HepG2 (cell line): ENCODE results near the gene FOSL2. TPM values are rescaled to one million over a fixed set of nuclear protein-coding genes. Genes with fewer than 3 reads are reported as not detected.

Experiments used
- ATAC-seq: fragments of 200-7000 bp; cut with Tn5 transposase; 3 replicates; pipeline ENCODE4 v1.9.1; 2020; ENCODE audit warnings: mild to moderate bottlenecking, moderate library complexity
- BruUV-seq: library from RNA; stranded (reverse); fragments of 400-500 nt; replicated peaks from 2 replicates; lab custom pipeline; 2021; lab: Mats Ljungman, UMichigan
- CTCF ChIA-PET: fragments of 300-600 bp; formaldehyde crosslinking; extraction: SDS; loops from one replicate; lab custom pipeline; 2021; ENCODE audit warnings: low total read pairs, inconsistent platforms, low intra/inter-chr PET ratio; lab: Yijun Ruan, JAX
- POLR2A ChIA-PET: fragments of 350-600 bp; sonication (Branson Sonifier 250); formaldehyde crosslinking; loops from one replicate; lab custom pipeline; 2020; ENCODE audit warnings: antibody characterized with exemption, inconsistent platforms; lab: Yijun Ruan, JAX
- DNase-seq: peaks from one replicate; pipeline ENCODE4 v3.0.0-alpha.2; 2015; ENCODE audit warnings: low spot score
- FAIRE-seq: peaks from 3 replicates; lab custom pipeline; 2011; peaks lifted over from hg19 to GRCh38; lab: Jason Lieb, UNC
- H2AFZ ChIP-seq: one replicate; pipeline ENCODE4 v1.6.1; 2011; ENCODE audit warnings: low read length, inconsistent platforms
- H3K27ac ChIP-seq: fragments of 300-600 bp; 3 replicates; pipeline ENCODE4 v1.8.0; 2011; ENCODE audit warnings: mixed run types, mild to moderate bottlenecking, mixed read lengths, low read length, inconsistent platforms; ENCODE audit not compliant: insufficient read depth; ENCODE audit errors: extremely low read length
- H3K27me3 ChIP-seq, 2 experiments: fragments of 200-600 bp in 1 of 2; 2 replicates in 1 of 2; 3 replicates in 1 of 2; pipeline versions ENCODE4 v1.6.0 to v1.8.0; 2011; ENCODE audit warnings: low read length in 2 of 2, mild to moderate bottlenecking in 2 of 2, moderate library complexity in 2 of 2, inconsistent platforms in 1 of 2; ENCODE audit not compliant: insufficient read depth in 2 of 2, control insufficient read depth in 1 of 2
- H3K36me3 ChIP-seq, 2 experiments: fragments of 200-600 bp in 1 of 2; replicated peaks in 1 of 2; 2 replicates in 1 of 2; 3 replicates in 1 of 2; pipeline versions ENCODE4 v1.5.1 to v1.8.0; 2011; ENCODE audit warnings: low read length in 2 of 2, inconsistent platforms in 1 of 2; ENCODE audit not compliant: insufficient read depth in 2 of 2, control insufficient read depth in 1 of 2
- H3K4me1 ChIP-seq: 2 replicates; pipeline ENCODE4 v1.5.1; 2012; ENCODE audit warnings: low read length, inconsistent platforms; ENCODE audit not compliant: insufficient read depth
- H3K4me2 ChIP-seq: 2 replicates; pipeline ENCODE4 v1.6.0; 2011; ENCODE audit warnings: low read depth, low read length, inconsistent platforms
- H3K4me3 ChIP-seq, 3 experiments: fragments of 200-600 bp in 1 of 3; sonication (generic), shearing (Covaris generic) in 1 of 3; replicated peaks in 1 of 3; 2 replicates each; pipeline ENCODE4 v1.5.1; 2011 to 2016; ENCODE audit warnings: low read length in 3 of 3, inconsistent platforms in 2 of 3, low read depth in 2 of 3, mild to moderate bottlenecking in 2 of 3, control low read depth in 1 of 3, mixed read lengths in 1 of 3; ENCODE audit not compliant: insufficient read depth in 1 of 3
- H3K79me2 ChIP-seq: one replicate; pipeline ENCODE4 v1.6.1; 2011; ENCODE audit warnings: low read length, inconsistent platforms; ENCODE audit not compliant: insufficient read depth
- H3K9ac ChIP-seq: 2 replicates; pipeline ENCODE4 v1.6.0; 2011; ENCODE audit warnings: mild to moderate bottlenecking, low read depth, low read length, inconsistent platforms; ENCODE audit not compliant: insufficient read depth
- H3K9me3 ChIP-seq: 2 replicates; pipeline ENCODE4 v1.5.1; 2012; ENCODE audit warnings: mild to moderate bottlenecking, low read length
- H4K20me1 ChIP-seq: 2 replicates; pipeline ENCODE4 v1.6.0; 2011; ENCODE audit warnings: inconsistent platforms, mild to moderate bottlenecking, low read length, moderate library complexity; ENCODE audit not compliant: insufficient read depth
- KLF9 ChIP-seq: IDR thresholded peaks from 2 replicates; pipeline ENCODE4 v1.6.1; 2016; ENCODE audit warnings: low read depth
- KMT2A ChIP-seq: sonication (generic); formaldehyde crosslinking; IDR thresholded peaks from 2 replicates; pipeline ENCODE4 v1.4.0; 2020; ENCODE audit warnings: missing genetic modification reagents
- MATR3 ChIP-seq: sonication (generic); formaldehyde crosslinking; IDR thresholded peaks from 2 replicates; pipeline ENCODE4 v1.4.0; 2020; ENCODE audit warnings: missing genetic modification reagents
- MIER3 ChIP-seq: IDR thresholded peaks from 2 replicates; pipeline ENCODE4 v1.6.1; 2016; ENCODE audit warnings: missing compliant biosample characterization, borderline replicate concordance
- SMC3 ChIP-seq: IDR thresholded peaks from 2 replicates; pipeline ENCODE4 v1.6.1; 2011; ENCODE audit warnings: low read length, improper control_type of control experiment
- ZBTB8A ChIP-seq: sonication (generic); formaldehyde crosslinking; IDR thresholded peaks from 2 replicates; pipeline ENCODE4 v1.4.0; 2020; ENCODE audit warnings: mild to moderate bottlenecking, low read depth, missing genetic modification reagents, borderline replicate concordance
- ZNF136 ChIP-seq: sonication (generic); formaldehyde crosslinking; IDR thresholded peaks from 2 replicates; pipeline ENCODE4 v1.8.1; 2022; ENCODE audit warnings: low read depth, mild to moderate bottlenecking, moderate library complexity, missing genetic modification reagents
- ZNF510 ChIP-seq: sonication (generic); formaldehyde crosslinking; IDR thresholded peaks from 2 replicates; pipeline ENCODE4 v1.4.0; 2020; ENCODE audit warnings: low read depth, mild to moderate bottlenecking, missing genetic modification reagents
- ZNF776 ChIP-seq: sonication (generic); formaldehyde crosslinking; IDR thresholded peaks from 2 replicates; pipeline ENCODE4 v1.4.0; 2020; ENCODE audit warnings: mild to moderate bottlenecking, missing genetic modification reagents
- WGBS: methylation state at CpG from one replicate; pipeline ENCODE4 v1.1.6; 2017; ENCODE audit warnings: low lambda C conversion rate; 5-methylcytosine and 5-hydroxymethylcytosine counted together
- in situ Hi-C: cut with HindIII; loops from 2 replicates; pipeline ENCODE4 v1.10.0; 2017; ENCODE audit warnings: low pct_unique_long_range_greater_than_20kb; ENCODE audit not compliant: extremely low pct_ligation_motif_present
- intact Hi-C: fragments of 100-400 bp; cut with micrococcal nuclease; formaldehyde crosslinking; loops from one replicate; pipeline ENCODE4 v1.10.0; 2022; ENCODE audit not compliant: unreplicated experiment
- polyA plus RNA-seq, 8 experiments: library from polyadenylated mRNA; depleted of rRNA in 3 of 8; stranded (reverse) in 7 of 8; unstranded in 1 of 8; fragments of >200 nt; fragmentation: Illumina TruSeq in 4 of 8; extraction: Trizol in 4 of 8; gene quantifications; 2 replicates each; pipeline versions ENCODE4 v1.2.1 to v1.2.3, GENCODE V29; 2011 to 2016; ENCODE audit warnings: low read depth in 4 of 8, missing spikeins in 1 of 8, mixed read lengths in 1 of 8; ENCODE audit not compliant: insufficient read depth in 1 of 8
- total RNA-seq, 5 experiments: library from RNA; depleted of rRNA; stranded (reverse); fragments of >200 nt; fragmentation: Illumina TruSeq; extraction: Trizol; gene quantifications; 2 replicates each; pipeline ENCODE4 v1.2.3, GENCODE V29; 2016; ENCODE audit warnings: low read depth in 1 of 5
- TF ChIP-seq, protein P1 (sequence below): sonication (generic); formaldehyde crosslinking; IDR thresholded peaks from 2 replicates; pipeline ENCODE4 v1.8.0; 2022; ENCODE audit warnings: missing genetic modification reagents, mild to moderate bottlenecking, inconsistent platforms, borderline replicate concordance
- TF ChIP-seq, protein P2 (sequence below): sonication (generic); formaldehyde crosslinking; IDR thresholded peaks from 2 replicates; pipeline ENCODE4 v1.5.1; 2020; ENCODE audit warnings: missing genetic modification reagents, mild to moderate bottlenecking, borderline replicate concordance
- TF ChIP-seq, protein P3 (sequence below): sonication (generic); formaldehyde crosslinking; IDR thresholded peaks from 2 replicates; pipeline ENCODE4 v1.4.0; 2020; ENCODE audit warnings: missing genetic modification reagents
- TF ChIP-seq, protein P4 (sequence below): sonication (generic); formaldehyde crosslinking; IDR thresholded peaks from 2 replicates; pipeline ENCODE4 v1.5.1; 2020; ENCODE audit warnings: missing genetic modification reagents, mild to moderate bottlenecking, borderline replicate concordance

The FOSL2 gene
- total and polyA plus RNA-seq, 2 of the 13 experiments (the other 11 are each of a cell fraction or from before 2014, with no cell fraction given): 3.4 to 18.1 TPM

DNA sequence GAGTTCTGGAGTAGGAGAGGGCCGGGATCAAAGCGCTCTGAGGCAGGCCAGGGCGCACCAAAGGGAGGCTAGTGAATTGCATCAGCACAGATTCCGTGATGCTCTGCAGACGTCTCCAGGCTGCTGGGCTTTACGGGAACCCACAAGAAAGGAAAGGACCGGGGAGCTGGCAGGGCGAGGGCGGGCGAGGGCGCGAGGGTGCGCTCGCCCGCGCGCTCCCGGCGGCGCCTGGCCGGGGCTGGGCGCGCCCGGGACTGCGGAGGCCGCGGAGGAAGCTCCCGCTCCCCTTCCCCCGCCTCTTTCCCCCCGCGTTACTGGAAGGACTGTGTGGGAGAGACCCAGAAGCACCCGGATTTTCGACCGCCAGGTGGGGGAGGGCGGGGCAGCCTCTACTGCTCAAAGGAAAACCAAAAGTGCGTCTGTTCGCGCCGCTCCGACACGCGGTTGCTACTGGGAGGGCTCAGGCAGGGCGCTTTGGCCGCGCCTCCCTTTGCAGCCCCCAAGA is 2.4 kb upstream of the FOSL2 start (continued):
- TF ChIP-seq SMC3: no peak

DNA sequence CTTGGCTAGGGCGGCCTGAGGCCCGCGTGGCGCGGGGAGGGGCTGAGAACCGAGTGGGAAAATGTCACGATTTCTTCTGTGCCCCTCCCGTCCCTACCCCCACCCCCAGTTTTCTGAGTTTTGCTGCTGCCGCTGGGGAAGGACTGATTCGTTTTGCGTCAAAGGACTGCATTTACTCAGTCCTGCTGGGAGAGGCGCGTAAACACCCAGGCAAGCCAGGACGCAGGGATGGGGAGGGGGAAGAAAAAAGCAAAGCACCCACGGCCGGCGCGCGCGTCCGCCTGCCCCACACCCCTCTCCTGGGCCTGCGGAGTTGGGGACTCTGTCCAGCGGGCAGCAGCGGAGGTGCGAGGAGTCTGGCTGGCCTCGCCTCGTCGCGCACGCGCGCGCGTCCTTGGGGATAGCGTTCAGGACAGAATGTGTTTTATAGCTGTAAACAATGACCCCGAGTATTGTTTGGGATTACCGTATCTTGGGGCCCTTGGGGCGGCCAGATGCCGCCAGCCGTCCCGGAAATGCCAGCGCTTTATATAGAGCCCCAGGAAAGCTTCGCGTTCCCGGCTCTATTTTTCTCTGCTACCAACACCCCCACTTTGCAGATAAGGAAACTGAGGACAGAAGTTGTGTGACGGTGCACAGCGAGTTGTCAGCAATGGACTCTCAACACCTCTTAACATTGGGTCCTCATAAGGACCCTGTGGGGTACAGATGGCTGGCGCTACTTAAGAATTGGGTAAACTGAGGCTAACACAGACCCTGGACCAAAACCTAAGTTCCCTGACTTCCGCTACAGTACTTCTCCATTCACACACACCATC is 1.7 kb upstream of the FOSL2 start:
- CTCF ChIA-PET: no interaction called here
- WGBS: 2% methylated on average over 45 of the region's 49 CpGs
- no peaks in the 10 kb centered on the region for H3K36me3 ChIP-seq
- peak overlapping the region; percentile 26 for H3K27ac ChIP-seq
- peak overlapping the region; percentile 80 to 93 (median 91) for H3K4me3 ChIP-seq
- BruUV-seq: no TSS peak
- peak overlapping the region; percentile 32 for H2AFZ ChIP-seq
- intact Hi-C loops (loop anchor here (1.0 to 10.0 kb wide), 3 partner anchors 34 to 666 kb away; no protein-coding TSS in a partner anchor), in situ Hi-C loops (loop anchor here (10.0 kb wide), 2 partner anchors 636 to 686 kb away; no protein-coding TSS in a partner anchor)
- H3K9me3 ChIP-seq: no peaks in the 10 kb centered on the region
- peaks cover 30% of the 10 kb centered on the region for H3K4me1 ChIP-seq
- peaks cover 1 to 31% of the 10 kb centered on the region in 2 experiments; a peak in 3 of 5 replicates for H3K27me3 ChIP-seq
- peak overlapping the region; percentile 94 for H3K9ac ChIP-seq
- ATAC-seq (no peak), DNase-seq (no peak), FAIRE-seq (no peak)
- H4K20me1 ChIP-seq: peaks cover 18% of the 10 kb centered on the region; the same call in 1 of the 2 replicates
- H3K79me2 ChIP-seq: peaks cover 19% of the 10 kb centered on the region
- peak overlapping the region; percentile 100 for H3K4me2 ChIP-seq
- POLR2A ChIA-PET: interaction anchor here (0.6 to 3.9 kb wide), 13 partner anchors 12 to 667 kb away, joined by 3 to 35 read pairs (median 5); partner anchors contain the start of genes BABAM2 and RBKS
- TF ChIP-seq KMT2A (CRISPR knock-in tag) (0 out of 2 replicates have a peak, but pooled peaks have one; percentile 5), ZNF510 (CRISPR knock-in tag) (peak; percentile 3; the same call in 1 of the 2 replicates), MATR3 (CRISPR knock-in tag) (no peak), ZNF776 (CRISPR knock-in tag) (0 out of 2 replicates have a peak, but pooled peaks have one; percentile 1), ZNF136 (CRISPR knock-in tag) (peak; percentile 39; the same call in 1 of the 2 replicates), KLF9 (peak; percentile 29; the same call in 1 of the 2 replicates), MIER3 (CRISPR knock-in tag) (peak; percentile 31; the same call in 1 of the 2 replicates), ZBTB8A (CRISPR knock-in tag) (0 out of 2 replicates have a peak, but pooled peaks have one; percentile 22)
- TF ChIP-seq, protein P1, sequence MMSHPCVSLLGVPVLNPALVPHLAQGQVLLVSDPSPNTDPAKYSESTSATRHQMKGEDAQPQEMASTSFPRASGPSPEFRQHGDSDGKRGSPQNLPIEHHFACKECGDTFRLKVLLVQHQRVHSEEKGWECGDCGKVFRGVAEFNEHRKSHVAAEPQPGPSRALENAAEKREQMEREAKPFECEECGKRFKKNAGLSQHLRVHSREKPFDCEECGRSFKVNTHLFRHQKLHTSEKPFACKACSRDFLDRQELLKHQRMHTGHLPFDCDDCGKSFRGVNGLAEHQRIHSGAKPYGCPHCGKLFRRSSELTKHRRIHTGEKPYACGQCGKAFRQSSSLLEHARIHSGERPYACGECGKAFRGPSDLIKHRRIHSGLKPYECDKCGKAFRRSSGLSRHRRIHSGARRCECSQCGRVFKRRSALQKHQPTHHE (CRISPR knock-in tag): 0 out of 2 replicates have a peak, but pooled peaks have one; percentile 30
- TF ChIP-seq, protein P2, sequence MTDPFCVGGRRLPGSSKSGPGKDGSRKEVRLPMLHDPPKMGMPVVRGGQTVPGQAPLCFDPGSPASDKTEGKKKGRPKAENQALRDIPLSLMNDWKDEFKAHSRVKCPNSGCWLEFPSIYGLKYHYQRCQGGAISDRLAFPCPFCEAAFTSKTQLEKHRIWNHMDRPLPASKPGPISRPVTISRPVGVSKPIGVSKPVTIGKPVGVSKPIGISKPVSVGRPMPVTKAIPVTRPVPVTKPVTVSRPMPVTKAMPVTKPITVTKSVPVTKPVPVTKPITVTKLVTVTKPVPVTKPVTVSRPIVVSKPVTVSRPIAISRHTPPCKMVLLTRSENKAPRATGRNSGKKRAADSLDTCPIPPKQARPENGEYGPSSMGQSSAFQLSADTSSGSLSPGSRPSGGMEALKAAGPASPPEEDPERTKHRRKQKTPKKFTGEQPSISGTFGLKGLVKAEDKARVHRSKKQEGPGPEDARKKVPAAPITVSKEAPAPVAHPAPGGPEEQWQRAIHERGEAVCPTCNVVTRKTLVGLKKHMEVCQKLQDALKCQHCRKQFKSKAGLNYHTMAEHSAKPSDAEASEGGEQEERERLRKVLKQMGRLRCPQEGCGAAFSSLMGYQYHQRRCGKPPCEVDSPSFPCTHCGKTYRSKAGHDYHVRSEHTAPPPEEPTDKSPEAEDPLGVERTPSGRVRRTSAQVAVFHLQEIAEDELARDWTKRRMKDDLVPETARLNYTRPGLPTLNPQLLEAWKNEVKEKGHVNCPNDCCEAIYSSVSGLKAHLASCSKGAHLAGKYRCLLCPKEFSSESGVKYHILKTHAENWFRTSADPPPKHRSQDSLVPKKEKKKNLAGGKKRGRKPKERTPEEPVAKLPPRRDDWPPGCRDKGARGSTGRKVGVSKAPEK: 0 out of 2 replicates have a peak, but pooled peaks have one; percentile 38
- TF ChIP-seq, protein P3, sequence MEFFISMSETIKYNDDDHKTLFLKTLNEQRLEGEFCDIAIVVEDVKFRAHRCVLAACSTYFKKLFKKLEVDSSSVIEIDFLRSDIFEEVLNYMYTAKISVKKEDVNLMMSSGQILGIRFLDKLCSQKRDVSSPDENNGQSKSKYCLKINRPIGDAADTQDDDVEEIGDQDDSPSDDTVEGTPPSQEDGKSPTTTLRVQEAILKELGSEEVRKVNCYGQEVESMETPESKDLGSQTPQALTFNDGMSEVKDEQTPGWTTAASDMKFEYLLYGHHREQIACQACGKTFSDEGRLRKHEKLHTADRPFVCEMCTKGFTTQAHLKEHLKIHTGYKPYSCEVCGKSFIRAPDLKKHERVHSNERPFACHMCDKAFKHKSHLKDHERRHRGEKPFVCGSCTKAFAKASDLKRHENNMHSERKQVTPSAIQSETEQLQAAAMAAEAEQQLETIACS: peak; percentile 71
- TF ChIP-seq, protein P4, sequence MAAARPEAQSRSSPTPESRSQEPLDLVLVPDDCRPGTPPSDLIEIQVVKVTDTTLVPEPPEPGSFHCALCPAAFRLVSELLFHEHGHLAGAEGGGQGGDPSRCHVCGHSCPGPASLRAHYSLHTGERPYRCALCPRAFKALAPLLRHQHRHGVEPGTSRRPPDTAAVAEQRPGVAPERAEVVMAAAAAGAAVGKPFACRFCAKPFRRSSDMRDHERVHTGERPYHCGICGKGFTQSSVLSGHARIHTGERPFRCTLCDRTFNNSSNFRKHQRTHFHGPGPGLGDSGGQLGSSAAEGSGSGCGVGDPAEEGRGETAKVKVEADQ (CRISPR knock-in tag): 0 out of 2 replicates have a peak, but pooled peaks have one; percentile 38
